HCT116 (cell line): ENCODE data around the gene ACTC1. TPM values are rescaled to one million over a fixed set of nuclear protein-coding genes. Genes with fewer than 3 reads are reported as not detected.
A peak's percentile ranks its signal among the peaks of the same experiment; 100 is the strongest.

Experiments
- ATAC-seq: fragments of 200-7000 bp; cut with Tn5 transposase; 2 replicates; pipeline ENCODE4 v1.9.1; 2020; ENCODE audit warnings: mild to moderate bottlenecking, moderate library complexity
- BruUV-seq: library from RNA; stranded (reverse); fragments of 400-500 nt; replicated peaks from 2 replicates; lab custom pipeline; 2021; lab: Mats Ljungman, UMichigan
- CTCF ChIA-PET: fragments of 300-600 bp; sonication (Branson Sonifier 250); formaldehyde crosslinking; loops from one replicate; lab custom pipeline; 2021; ENCODE audit warnings: antibody characterized with exemption; lab: Charles Lee
- POLR2A ChIA-PET: fragments of 300-600, 350-600 bp; sonication (Branson Sonifier 250); formaldehyde crosslinking; loops from one replicate; lab custom pipeline; 2021; ENCODE audit warnings: antibody characterized with exemption; lab: Charles Lee
- RAD21 ChIA-PET, 2 experiments: fragments of 300-600 bp; sonication (Branson Sonifier 250); formaldehyde crosslinking; loops; one replicate each; lab custom pipeline; 2023; ENCODE audit warnings: low total read pairs in 2 of 2; ENCODE audit not compliant: uncharacterized antibody in 2 of 2, unreplicated experiment in 2 of 2, low non-redundant PET in 1 of 2; lab: Charles Lee
- DNase-seq: peaks from one replicate; pipeline ENCODE4 v3.0.0-alpha.2; 2010; ENCODE audit warnings: low read depth, low spot score
- H2AFZ ChIP-seq: fragments of 200-600 bp; shearing (Covaris generic), sonication (generic); 2 replicates; pipeline ENCODE4 v1.6.1; 2017; ENCODE audit warnings: low read depth, mixed run types, mixed read lengths, antibody characterized with exemption, low read length; ENCODE audit not compliant: poor library complexity, severe bottlenecking
- H3K27ac ChIP-seq: 2 replicates; pipeline ENCODE4 v1.5.1; 2012; ENCODE audit warnings: low read depth, low read length
- H3K27me3 ChIP-seq: fragments of 200-600 bp; sonication (generic); 2 replicates; pipeline ENCODE4 v1.6.1; 2016; ENCODE audit warnings: mixed run types, low read length, mixed read lengths; ENCODE audit not compliant: insufficient read depth
- H3K36me3 ChIP-seq, 2 experiments: fragments of 200-500 bp in 1 of 2; fragments of 200-600 bp in 1 of 2; sonication (Bioruptor generic) in 1 of 2; sonication (generic) in 1 of 2; 2 replicates each; pipeline versions ENCODE4 v1.5.1 to v1.6.1; 2014 to 2016; ENCODE audit warnings: low read length in 2 of 2, inconsistent platforms in 1 of 2, mixed read lengths in 1 of 2, mixed run types in 1 of 2; ENCODE audit not compliant: insufficient read depth in 2 of 2, control insufficient read depth in 1 of 2
- H3K4me1 ChIP-seq, 2 experiments: fragments of 200-600 bp in 1 of 2; sonication (generic) in 1 of 2; 2 replicates each; pipeline versions ENCODE4 v1.5.1 to v1.6.1; 2012 to 2017; ENCODE audit warnings: low read length in 2 of 2, inconsistent platforms in 1 of 2, mild to moderate bottlenecking in 1 of 2, mixed read lengths in 1 of 2, mixed run types in 1 of 2, moderate library complexity in 1 of 2; ENCODE audit not compliant: insufficient read depth in 2 of 2, control insufficient read depth in 1 of 2
- H3K4me2 ChIP-seq: fragments of 200-600 bp; sonication (generic); 2 replicates; pipeline ENCODE4 v1.6.1; 2017; ENCODE audit warnings: mixed run types, low read length, mixed read lengths
- H3K4me3 ChIP-seq, 2 experiments: fragments of 200-600 bp in 1 of 2; sonication (generic) in 1 of 2; replicated peaks in 1 of 2; 2 replicates each; pipeline ENCODE4 v1.5.1; 2011 to 2016; ENCODE audit warnings: low read length in 2 of 2, control low read depth in 1 of 2, low read depth in 1 of 2, mild to moderate bottlenecking in 1 of 2, mixed read lengths in 1 of 2, mixed run types in 1 of 2
- H3K79me2 ChIP-seq: fragments of 200-600 bp; sonication (generic); 2 replicates; pipeline ENCODE4 v1.6.1; 2017; ENCODE audit warnings: mild to moderate bottlenecking, mixed run types, low read length, moderate library complexity, mixed read lengths; ENCODE audit not compliant: insufficient read depth
- H3K9ac ChIP-seq: fragments of 200-600 bp; sonication (generic); 2 replicates; pipeline ENCODE4 v1.6.1; 2016; ENCODE audit warnings: low read length, mixed read lengths
- H3K9me2 ChIP-seq: fragments of 200-600 bp; sonication (generic), shearing (Covaris generic); 2 replicates; pipeline ENCODE4 v1.6.1; 2017; ENCODE audit warnings: mixed run types, mild to moderate bottlenecking, moderate library complexity; ENCODE audit not compliant: insufficient read depth
- H3K9me3 ChIP-seq, 2 experiments: fragments of 200-500 bp in 1 of 2; fragments of 200-600 bp in 1 of 2; sonication (Bioruptor generic) in 1 of 2; sonication (generic) in 1 of 2; 2 replicates each; pipeline ENCODE4 v1.6.1; 2014 to 2017; ENCODE audit warnings: low read length in 2 of 2, mixed read lengths in 2 of 2, inconsistent platforms in 1 of 2, low read depth in 1 of 2, mild to moderate bottlenecking in 1 of 2, mixed run types in 1 of 2, moderate library complexity in 1 of 2; ENCODE audit not compliant: control insufficient read depth in 1 of 2, insufficient read depth in 1 of 2
- H4K20me1 ChIP-seq: fragments of 200-600 bp; sonication (generic), shearing (Covaris generic); 2 replicates; pipeline ENCODE4 v1.6.1; 2017; ENCODE audit warnings: mixed run types, mild to moderate bottlenecking, moderate library complexity; ENCODE audit not compliant: insufficient read depth
- CEBPB ChIP-seq: IDR thresholded peaks from 2 replicates; pipeline ENCODE4 v1.6.1; 2012; ENCODE audit warnings: low read depth
- CTCF ChIP-seq, 3 experiments: fragments of 200-600 bp in 1 of 3; sonication (generic) in 1 of 3; IDR thresholded peaks in 2 of 3; conservative IDR thresholded peaks in 1 of 3; 2 replicates each; pipeline ENCODE4 v1.5.1; 2012 to 2017; ENCODE audit warnings: low read depth in 2 of 3, low read length in 2 of 3, antibody characterized with exemption in 1 of 3, borderline replicate concordance in 1 of 3, control low read depth in 1 of 3, mild to moderate bottlenecking in 1 of 3, mixed read lengths in 1 of 3, mixed run types in 1 of 3, moderate library complexity in 1 of 3; ENCODE audit not compliant: insufficient read depth in 1 of 3
- EGR1 ChIP-seq: IDR thresholded peaks from 2 replicates; pipeline ENCODE4 v1.6.1; 2012; ENCODE audit warnings: low read depth
- JUND ChIP-seq: IDR thresholded peaks from 2 replicates; pipeline ENCODE4 v1.6.1; 2012
- POLR2A ChIP-seq: IDR thresholded peaks from 2 replicates; pipeline ENCODE4 v1.7.0; 2011; ENCODE audit warnings: borderline replicate concordance; ENCODE audit not compliant: insufficient read depth, insufficient read length; ENCODE audit errors: extremely low read depth
- RAD21 ChIP-seq: IDR thresholded peaks from 2 replicates; pipeline ENCODE4 v1.6.1; 2012; ENCODE audit warnings: low read depth, mild to moderate bottlenecking
- SIN3A ChIP-seq: IDR thresholded peaks from 2 replicates; pipeline ENCODE4 v1.6.1; 2012; ENCODE audit warnings: low read depth
- TCF7L2 ChIP-seq: IDR thresholded peaks from 2 replicates; pipeline ENCODE4 v1.7.0; 2011; ENCODE audit warnings: borderline replicate concordance, inconsistent platforms; ENCODE audit not compliant: insufficient read depth, insufficient read length; ENCODE audit errors: extremely low read depth
- YY1 ChIP-seq: IDR thresholded peaks from 2 replicates; pipeline ENCODE4 v1.6.1; 2011; ENCODE audit warnings: low read length, low read depth, moderate library complexity, mild to moderate bottlenecking; ENCODE audit not compliant: insufficient replicate concordance; ENCODE audit errors: extremely low read depth
- ZNF274 ChIP-seq: fragments of 200-500 bp; sonication (Bioruptor generic); IDR thresholded peaks from 2 replicates; pipeline ENCODE4 v1.6.1; 2014; ENCODE audit warnings: mild to moderate bottlenecking, low read depth, low read length, inconsistent platforms
- intact Hi-C: fragments of 100-400 bp; cut with micrococcal nuclease; formaldehyde crosslinking; loops from 2 replicates; pipeline ENCODE4 v1.10.0; 2022
- total RNA-seq: library from RNA; stranded (reverse); gene quantifications from one replicate; pipeline ENCODE4 v1.2.1, GENCODE V29; 2021; ENCODE audit not compliant: unreplicated experiment

The ACTC1 gene
- total RNA-seq, 1 experiment from 2014 or later: not detected

- H3K27me3 ChIP-seq: peaks cover 20% of the 10 kb centered on the region; the same call in 1 of the 2 replicates
- POLR2A ChIA-PET: no interaction called here
- H3K4me3 ChIP-seq: no peak overlapping the region
- CTCF ChIA-PET: no interaction called here
- no peaks in the 10 kb centered on the region for H3K9me3 ChIP-seq
- H3K4me2 ChIP-seq: no peak overlapping the region
- no peak overlapping the region for H3K9ac ChIP-seq
- RAD21 ChIA-PET: no interaction called here
- BruUV-seq: no TSS peak
- H3K9me2 ChIP-seq: no peaks in the 10 kb centered on the region
- no peak overlapping the region for H3K27ac ChIP-seq
- H3K79me2 ChIP-seq: no peaks in the 10 kb centered on the region
- H2AFZ ChIP-seq: no peak overlapping the region
- H3K4me1 ChIP-seq: no peaks in the 10 kb centered on the region
- DNase-seq (no peak), ATAC-seq (no peak)
- no peak for TF ChIP-seq JUND
- TF ChIP-seq POLR2A: no peak
- no peak for TF ChIP-seq ZNF274
- TF ChIP-seq TCF7L2: no peak
- TF ChIP-seq EGR1: no peak
- 0 out of 2 replicates have a peak, but pooled peaks have one; percentile 17 for TF ChIP-seq CEBPB
- no peak for TF ChIP-seq SIN3A
- TF ChIP-seq RAD21: no peak
- intact Hi-C loops: no loop called here
- H3K36me3 ChIP-seq: no peaks in the 10 kb centered on the region
- H4K20me1 ChIP-seq: no peaks in the 10 kb centered on the region
These were observed 12.4 kb downstream of the ACTC1 start for GRCh38 chr15:34782901-34783300.

DNA sequence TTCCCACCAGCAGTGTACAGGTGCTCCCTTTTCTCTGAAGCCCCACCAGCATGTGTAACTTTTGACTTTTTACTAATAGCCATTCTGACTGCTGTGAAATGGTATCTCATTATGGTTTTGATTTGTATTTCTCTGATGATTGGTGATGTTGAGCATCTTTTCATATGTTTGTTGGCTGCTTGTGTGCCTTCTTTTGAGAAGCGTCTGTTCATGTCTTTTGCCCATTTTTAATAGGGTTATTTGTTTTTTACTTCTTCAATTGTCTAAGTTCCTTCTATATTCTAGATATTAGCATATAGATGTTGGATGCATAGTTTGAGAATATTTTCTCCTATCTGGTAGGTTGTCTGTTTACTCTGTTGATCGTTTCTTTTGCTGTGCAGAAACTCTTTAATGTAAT, 14.6 kb downstream of the ACTC1 start:
- intact Hi-C loops: no loop called here
- ChIA-PET RAD21 (no interaction called here), POLR2A (no interaction called here), CTCF (no interaction called here)
- no peak overlapping the region for H3K4me2 ChIP-seq
- H3K27ac ChIP-seq: no peak overlapping the region
- DNase-seq: no peak
- no peak for TF ChIP-seq YY1
- TF ChIP-seq JUND: no peak
- TF ChIP-seq CTCF (IDR thresholded peaks at IDR 0.05 in 2 of 3, conservative IDR thresholded peaks at IDR 0.05 in 1 of 3; ENCODE audit: borderline replicate concordance in 1 of 3, insufficient read depth in 1 of 3, low read depth in 2 of 3, low read length in 2 of 3): no peak
- no peak for TF ChIP-seq SIN3A
- H3K9ac ChIP-seq: no peak overlapping the region
- peaks cover 17% of the 10 kb centered on the region; the same call in 1 of the 2 replicates for H3K27me3 ChIP-seq
- H3K4me1 ChIP-seq: no peaks in the 10 kb centered on the region
- H3K9me2 ChIP-seq: no peaks in the 10 kb centered on the region
- H3K4me3 ChIP-seq: no peak overlapping the region
- ATAC-seq: no peak
- no peaks in the 10 kb centered on the region for H3K36me3 ChIP-seq
- no peaks in the 10 kb centered on the region for H4K20me1 ChIP-seq
- no peaks in the 10 kb centered on the region for H3K9me3 ChIP-seq
- H2AFZ ChIP-seq: no peak overlapping the region
- no TSS peak for BruUV-seq
- H3K79me2 ChIP-seq: no peaks in the 10 kb centered on the region
